HG03139 (cell line): ENCODE results near the gene SAA4.
"Not testable (repeated sequence)": the region's sequence is repeated elsewhere in the genome, so short reads cannot be mapped to it uniquely, and the experiment has no call there.

Source experiments
- ATAC-seq: cut with Tn5 transposase; IDR thresholded peaks from one replicate; pipeline ENCODE4 v1.9.1; 2021; ENCODE audit not compliant: unreplicated experiment

Gene SAA4

GRCh38 chr11:18247191-18247581 lies 10.6 kb upstream of the SAA4 start:
- ATAC-seq: peak; percentile 10

DNA sequence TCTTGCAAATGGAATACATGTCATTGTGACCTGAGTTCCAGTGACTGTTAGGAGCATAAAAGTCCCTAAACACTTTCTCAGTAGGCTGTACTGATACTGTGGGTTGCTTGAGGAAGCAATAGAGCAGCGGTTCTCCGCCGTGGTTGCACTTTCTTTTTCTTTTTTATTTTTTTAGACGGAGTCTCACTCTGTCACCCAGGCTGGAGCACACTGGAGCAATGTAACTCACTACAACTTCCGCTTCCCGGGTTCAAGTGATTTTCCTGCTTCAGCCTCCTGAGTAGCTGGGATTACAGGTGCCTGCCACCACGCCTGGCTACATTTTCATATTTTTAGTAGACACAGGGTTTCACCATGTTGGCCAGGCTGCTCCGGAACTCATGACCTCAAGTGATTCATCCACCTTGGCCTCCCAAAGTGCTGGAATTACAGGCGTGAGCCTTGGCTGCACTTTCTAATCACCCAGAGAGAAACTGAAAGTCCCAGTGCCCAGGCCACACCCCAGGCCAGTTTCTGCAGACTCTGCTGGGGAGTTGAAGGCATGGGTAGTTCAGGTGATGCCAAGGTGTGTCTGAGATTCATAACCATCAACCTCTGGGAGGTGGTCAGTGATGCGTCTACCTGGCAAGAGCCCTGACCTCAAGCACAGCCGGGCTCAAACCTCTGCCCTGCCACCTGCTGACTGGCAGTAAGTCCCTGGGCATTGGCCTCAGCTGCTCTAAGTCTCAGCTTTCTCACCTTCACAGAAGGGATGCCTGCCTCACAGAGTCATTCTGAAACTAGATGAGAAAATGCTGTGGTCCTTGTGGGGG lies 10.0 kb upstream of the SAA4 start:
- peak; percentile 68 for ATAC-seq

GRCh38 chr11:18245396-18245795 lies 8.8 kb upstream of the SAA4 start:
- ATAC-seq: no peak

DNA sequence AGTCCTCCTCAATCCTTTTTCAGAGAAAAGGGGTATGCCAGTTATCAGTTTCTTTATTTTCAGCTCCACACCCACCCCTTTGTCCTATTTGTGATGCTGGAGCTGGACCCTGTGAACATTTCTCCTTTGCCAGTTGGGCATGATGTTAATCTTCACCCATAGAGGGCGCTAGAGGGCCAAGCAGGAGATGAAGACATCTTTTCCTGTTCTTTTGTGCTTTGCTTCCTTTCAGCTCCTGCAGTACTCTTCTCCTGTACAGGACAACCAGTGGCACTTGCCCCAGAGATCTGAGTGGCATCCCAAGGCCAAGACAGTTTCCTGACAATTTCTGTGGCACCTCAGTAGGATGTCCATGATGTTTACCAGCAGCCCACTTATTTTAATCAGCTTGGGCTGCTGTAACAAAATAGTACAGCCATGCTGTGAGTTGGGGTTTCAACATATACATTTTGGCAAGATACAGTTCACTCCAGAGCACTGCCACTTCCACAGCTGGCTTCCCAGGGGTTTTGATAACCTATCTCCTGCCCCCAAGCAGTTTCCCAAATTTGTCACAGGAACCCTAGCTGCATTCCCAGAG lies 7.3 kb upstream of the SAA4 start:
- no peak for ATAC-seq

- no peak for ATAC-seq
Observed at GRCh38 chr11:18239655-18240054, 3.1 kb upstream of the SAA4 start.

DNA sequence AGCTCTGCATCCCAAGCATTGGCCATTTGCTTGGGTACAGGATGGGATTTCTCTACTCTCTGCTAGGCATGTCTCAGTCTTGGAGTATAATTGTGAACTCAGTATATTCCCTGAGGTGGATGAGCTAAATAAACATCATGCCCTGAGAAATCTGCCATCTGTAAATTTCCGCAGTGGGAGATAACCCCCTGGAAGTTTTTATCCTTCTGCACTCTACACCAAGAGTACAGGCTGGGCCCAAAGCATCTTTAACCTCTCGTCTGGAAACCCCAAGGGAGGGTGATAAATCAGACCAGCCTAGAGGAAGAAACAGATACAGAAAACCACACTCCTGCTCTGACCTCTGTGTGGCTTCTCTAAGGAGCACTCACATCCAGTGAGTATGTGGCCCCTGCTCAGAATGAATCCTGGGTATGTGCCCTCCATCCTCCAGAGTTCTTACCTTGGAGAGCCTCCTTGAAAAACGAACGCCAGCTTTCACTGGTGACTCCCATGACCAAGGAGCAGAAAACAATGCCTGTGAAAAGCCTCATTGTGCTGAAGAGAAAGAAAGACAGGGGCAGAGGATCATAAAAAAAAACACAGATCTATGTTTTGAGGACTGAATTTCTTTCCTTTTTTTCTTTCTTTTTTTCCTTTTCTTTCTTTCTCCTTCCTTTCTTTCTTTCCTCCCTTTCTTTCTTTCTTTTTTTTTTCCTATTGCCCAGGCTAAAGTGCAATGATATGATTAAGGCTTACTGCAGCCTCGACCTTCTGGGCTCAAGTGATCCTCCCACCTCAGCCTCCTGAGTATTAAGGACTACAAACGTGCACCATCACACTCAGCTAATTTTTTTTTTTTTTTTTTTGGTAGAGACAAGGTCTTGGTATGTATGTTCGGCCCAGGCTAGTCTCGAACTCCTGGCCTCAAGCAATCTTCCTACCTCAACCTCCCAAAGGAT lies 938 bp downstream of the SAA4 start:
- ATAC-seq: no peak

- ATAC-seq: no peak
Observed at GRCh38 chr11:18233912-18234311, 2.7 kb downstream of the SAA4 start.

GRCh38 chr11:18230859-18231258 lies 5.7 kb downstream of the SAA4 start:
- ATAC-seq: no peak

GRCh38 chr11:18229501-18229900 lies 7.1 kb downstream of the SAA4 start:
- ATAC-seq: peak; percentile 91

- no peak for ATAC-seq
Observed at GRCh38 chr11:18225913-18226312, 10.7 kb downstream of the SAA4 start.

GRCh38 chr11:18223591-18224387 lies 12.8 kb downstream of the SAA4 start:
- no peak for ATAC-seq

- no peak for ATAC-seq
Observed at GRCh38 chr11:18222814-18223421, 13.7 kb downstream of the SAA4 start.

DNA sequence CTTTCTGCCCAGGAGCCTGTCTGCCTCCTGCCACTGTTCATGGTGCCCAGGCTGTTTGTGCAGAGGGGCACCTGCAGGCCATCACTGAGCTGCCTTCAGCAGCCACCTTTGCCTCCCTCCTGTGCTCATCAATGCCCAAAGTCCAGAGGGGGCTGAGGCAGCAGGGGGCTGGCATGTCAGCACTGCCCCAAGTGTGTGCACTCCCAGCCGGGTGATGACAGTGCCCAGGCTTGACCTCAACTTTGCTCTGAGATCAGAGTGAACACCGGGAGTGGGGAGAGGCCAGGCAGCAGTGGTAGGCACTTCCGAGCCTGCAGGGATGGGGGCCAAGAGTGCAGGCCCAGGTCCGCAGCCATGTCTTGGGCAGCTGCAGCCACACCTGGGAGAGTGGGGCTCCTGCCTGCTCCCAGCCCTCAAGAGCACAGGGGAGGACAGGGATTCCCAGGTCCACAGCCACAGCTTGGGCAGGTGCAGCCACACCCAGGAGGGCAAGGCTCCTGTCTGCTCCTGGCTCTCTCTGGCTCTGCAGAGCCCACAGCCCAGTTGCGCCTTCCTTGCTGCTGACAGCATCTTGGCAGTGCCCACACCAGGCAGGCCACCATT lies 15.2 kb downstream of the SAA4 start:
- ATAC-seq: no peak

- no peak for ATAC-seq
Observed at GRCh38 chr11:18209058-18209457, 27.5 kb downstream of the SAA4 start.

DNA sequence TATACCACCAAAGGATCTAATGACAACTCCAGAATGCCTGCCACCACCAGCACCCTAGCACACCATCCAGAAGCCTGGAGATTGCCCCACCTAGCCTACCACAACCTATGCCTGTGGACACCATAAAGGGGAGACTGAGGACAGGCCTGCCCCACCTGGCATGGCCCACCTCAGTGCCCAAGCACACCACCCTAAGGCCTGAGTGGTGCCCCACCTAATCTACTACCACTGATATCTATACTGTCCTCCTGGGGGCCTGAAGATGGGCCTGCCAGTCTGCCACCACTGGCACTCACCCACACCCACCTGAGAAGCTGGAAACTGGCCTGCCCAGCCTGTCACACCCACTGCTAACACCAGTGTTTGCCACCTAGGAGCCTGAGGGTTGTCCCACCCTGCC lies 31.8 kb downstream of the SAA4 start:
- no peak for ATAC-seq

DNA sequence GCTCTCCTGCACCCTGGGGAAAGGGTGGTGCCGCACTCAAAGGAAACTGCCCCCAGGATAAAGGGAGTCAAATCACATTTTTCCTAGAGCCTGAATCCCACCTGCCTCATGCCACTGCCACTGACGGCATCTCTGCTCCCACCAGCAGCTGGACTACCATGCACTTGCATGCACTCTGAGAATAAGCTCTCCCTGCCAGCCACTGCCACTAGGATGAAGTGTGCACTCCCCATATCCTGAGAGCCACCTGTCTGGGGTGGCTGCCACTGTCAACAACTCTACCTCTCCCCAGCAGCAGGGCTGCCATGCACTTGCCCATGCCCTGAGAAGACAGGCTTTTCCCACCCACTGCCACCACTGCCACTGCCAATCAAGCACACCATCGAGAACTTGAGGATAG lies 32.4 kb downstream of the SAA4 start:
- ATAC-seq: no peak

GRCh38 chr11:18203723-18204122 lies 32.9 kb downstream of the SAA4 start:
- ATAC-seq: no peak

- not testable (repeated sequence) for ATAC-seq
Observed at GRCh38 chr11:18197738-18198137, 38.9 kb downstream of the SAA4 start.

DNA sequence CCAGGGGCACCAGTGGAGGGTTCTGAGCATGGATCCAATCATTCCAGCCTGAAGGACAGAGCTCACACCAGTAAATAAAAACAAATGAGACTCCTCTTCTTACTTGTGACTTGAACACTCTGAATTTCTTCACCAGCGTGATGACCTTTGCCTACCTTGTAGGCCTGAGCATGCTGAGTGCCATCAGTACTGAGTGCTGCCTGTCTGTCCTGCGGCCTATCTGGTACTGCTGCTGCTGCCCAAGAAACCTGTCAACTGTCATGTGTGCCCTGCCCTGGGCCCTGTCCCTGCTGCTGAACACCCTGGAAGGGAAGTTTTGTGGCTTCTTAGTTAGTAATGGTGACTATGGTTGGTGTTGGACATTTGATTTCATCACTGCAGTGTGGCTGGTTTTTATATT lies 40.1 kb downstream of the SAA4 start:
- no peak for ATAC-seq

DNA sequence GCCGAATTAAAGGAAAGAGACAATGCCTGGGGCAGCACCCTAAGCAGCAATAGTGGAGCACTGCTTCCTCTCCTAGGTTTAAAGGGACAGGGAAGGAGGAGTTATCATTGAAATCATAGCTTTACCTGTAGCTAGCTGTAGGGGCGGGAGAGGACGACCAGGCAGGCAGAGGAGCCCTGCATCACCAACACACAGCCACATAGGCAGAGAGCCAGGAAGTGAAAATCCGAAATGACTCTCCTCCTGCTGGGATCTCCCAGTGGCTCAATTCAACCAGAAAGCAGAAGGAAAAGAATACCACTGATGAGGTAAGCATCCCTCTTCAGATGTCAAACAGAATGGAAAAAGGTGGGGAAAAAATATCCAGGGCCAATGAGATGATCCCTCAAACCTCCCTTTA lies 43.6 kb downstream of the SAA4 start:
- no peak for ATAC-seq
